ENCODE measurements around the gene EXD3. TPM values are rescaled to one million over a fixed set of nuclear protein-coding genes. Genes with fewer than 3 reads are reported as not detected.

The EXD3 gene
- total and polyA plus RNA-seq, 2 of the 13 experiments (the other 11 are each of a cell fraction or from before 2014, with no cell fraction given) = 2.7 to 4.8 TPM

DNA sequence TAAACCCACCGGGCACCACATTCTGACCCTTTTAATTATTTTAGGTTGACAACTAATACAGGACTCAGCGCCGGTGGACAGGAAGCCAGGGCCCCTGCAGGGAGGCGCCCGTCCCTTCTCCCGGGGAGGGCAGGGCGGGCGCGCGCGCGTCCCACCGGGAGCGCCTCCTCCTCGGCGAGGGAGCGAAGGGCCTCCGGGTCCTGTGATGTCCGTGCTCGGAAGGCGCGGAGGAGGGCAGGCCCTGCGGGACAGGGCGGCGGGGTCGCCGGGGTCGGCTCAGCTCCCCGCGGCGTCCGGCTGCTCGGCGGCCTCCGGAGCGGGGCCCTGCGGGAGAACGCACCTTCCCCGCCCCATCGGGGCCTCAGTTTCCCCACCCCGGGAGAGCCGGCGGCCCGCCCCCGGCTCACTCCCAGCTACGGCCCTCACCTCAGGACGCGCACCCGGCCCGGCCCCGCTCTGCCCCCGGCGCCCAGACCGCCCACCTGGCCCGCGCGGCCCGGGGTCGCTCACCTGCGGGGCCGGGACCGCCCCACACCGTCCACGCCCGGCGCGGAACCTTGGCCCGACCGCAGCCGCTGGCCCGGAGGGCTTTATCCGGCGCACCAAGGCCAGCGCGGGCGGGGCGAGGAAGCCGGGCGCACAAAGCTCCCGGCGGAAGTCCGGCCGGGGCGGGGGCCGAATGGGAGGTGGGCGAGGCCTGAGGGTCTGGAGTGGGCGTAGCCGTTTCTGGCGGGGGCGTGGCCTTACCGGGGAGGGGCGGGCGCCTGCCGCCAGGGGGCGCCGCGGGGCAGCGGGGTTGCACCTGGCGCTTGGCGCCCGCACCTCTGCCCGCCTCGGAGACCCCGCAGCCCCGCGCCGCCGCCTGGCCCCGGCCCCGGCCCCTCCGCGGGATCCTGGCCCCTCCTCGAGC lies at the start of gene EXD3, which contains the start of gene NOXA1 (continued):
- TF ChIP-seq, protein P1, sequence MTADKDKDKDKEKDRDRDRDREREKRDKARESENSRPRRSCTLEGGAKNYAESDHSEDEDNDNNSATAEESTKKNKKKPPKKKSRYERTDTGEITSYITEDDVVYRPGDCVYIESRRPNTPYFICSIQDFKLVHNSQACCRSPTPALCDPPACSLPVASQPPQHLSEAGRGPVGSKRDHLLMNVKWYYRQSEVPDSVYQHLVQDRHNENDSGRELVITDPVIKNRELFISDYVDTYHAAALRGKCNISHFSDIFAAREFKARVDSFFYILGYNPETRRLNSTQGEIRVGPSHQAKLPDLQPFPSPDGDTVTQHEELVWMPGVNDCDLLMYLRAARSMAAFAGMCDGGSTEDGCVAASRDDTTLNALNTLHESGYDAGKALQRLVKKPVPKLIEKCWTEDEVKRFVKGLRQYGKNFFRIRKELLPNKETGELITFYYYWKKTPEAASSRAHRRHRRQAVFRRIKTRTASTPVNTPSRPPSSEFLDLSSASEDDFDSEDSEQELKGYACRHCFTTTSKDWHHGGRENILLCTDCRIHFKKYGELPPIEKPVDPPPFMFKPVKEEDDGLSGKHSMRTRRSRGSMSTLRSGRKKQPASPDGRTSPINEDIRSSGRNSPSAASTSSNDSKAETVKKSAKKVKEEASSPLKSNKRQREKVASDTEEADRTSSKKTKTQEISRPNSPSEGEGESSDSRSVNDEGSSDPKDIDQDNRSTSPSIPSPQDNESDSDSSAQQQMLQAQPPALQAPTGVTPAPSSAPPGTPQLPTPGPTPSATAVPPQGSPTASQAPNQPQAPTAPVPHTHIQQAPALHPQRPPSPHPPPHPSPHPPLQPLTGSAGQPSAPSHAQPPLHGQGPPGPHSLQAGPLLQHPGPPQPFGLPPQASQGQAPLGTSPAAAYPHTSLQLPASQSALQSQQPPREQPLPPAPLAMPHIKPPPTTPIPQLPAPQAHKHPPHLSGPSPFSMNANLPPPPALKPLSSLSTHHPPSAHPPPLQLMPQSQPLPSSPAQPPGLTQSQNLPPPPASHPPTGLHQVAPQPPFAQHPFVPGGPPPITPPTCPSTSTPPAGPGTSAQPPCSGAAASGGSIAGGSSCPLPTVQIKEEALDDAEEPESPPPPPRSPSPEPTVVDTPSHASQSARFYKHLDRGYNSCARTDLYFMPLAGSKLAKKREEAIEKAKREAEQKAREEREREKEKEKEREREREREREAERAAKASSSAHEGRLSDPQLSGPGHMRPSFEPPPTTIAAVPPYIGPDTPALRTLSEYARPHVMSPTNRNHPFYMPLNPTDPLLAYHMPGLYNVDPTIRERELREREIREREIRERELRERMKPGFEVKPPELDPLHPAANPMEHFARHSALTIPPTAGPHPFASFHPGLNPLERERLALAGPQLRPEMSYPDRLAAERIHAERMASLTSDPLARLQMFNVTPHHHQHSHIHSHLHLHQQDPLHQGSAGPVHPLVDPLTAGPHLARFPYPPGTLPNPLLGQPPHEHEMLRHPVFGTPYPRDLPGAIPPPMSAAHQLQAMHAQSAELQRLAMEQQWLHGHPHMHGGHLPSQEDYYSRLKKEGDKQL (CRISPR knock-in tag; IDR thresholded peaks at IDR 0.05; ENCODE audit: low read depth) = 0 out of 2 replicates have a peak, but pooled peaks have one; percentile 31
- TF ChIP-seq, protein P2, sequence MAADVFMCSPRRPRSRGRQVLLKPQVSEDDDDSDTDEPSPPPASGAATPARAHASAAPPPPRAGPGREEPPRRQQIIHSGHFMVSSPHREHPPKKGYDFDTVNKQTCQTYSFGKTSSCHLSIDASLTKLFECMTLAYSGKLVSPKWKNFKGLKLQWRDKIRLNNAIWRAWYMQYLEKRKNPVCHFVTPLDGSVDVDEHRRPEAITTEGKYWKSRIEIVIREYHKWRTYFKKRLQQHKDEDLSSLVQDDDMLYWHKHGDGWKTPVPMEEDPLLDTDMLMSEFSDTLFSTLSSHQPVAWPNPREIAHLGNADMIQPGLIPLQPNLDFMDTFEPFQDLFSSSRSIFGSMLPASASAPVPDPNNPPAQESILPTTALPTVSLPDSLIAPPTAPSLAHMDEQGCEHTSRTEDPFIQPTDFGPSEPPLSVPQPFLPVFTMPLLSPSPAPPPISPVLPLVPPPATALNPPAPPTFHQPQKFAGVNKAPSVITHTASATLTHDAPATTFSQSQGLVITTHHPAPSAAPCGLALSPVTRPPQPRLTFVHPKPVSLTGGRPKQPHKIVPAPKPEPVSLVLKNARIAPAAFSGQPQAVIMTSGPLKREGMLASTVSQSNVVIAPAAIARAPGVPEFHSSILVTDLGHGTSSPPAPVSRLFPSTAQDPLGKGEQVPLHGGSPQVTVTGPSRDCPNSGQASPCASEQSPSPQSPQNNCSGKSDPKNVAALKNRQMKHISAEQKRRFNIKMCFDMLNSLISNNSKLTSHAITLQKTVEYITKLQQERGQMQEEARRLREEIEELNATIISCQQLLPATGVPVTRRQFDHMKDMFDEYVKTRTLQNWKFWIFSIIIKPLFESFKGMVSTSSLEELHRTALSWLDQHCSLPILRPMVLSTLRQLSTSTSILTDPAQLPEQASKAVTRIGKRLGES (CRISPR knock-in tag; IDR thresholded peaks at IDR 0.05; ENCODE audit: borderline replicate concordance) = no peak
- 0 out of 2 replicates have a peak, but pooled peaks have one; percentile 28 for TF ChIP-seq SATB2 (CRISPR knock-in tag; IDR thresholded peaks at IDR 0.05)
- TF ChIP-seq KDM3A (CRISPR knock-in tag; IDR thresholded peaks at IDR 0.05; ENCODE audit: low read depth) = peak; percentile 68; the same call in 1 of the 2 replicates
- no peak for TF ChIP-seq ZNF510 (CRISPR knock-in tag; IDR thresholded peaks at IDR 0.05; ENCODE audit: low read depth)
- TF ChIP-seq ZFP90 (CRISPR knock-in tag; IDR thresholded peaks at IDR 0.05; ENCODE audit: borderline replicate concordance) = peak; percentile 49; the same call in 1 of the 2 replicates
- no peak for TF ChIP-seq ZNF644 (CRISPR knock-in tag; IDR thresholded peaks at IDR 0.05; ENCODE audit: low read depth)
- no peak for TF ChIP-seq SNRNP70 (IDR thresholded peaks at IDR 0.05; ENCODE audit: low read depth, low read length)
- no peak for TF ChIP-seq CBX2 (IDR thresholded peaks at IDR 0.05; ENCODE audit: low read depth, low read length)
- no peak for TF ChIP-seq CBX2 (CRISPR knock-in tag; IDR thresholded peaks at IDR 0.05; ENCODE audit: low read depth)
- no peak for TF ChIP-seq ETV6 (CRISPR knock-in tag; conservative IDR thresholded peaks at IDR 0.05)
- peak; percentile 38; the same call in 1 of the 2 replicates for TF ChIP-seq ZNF558 (CRISPR knock-in tag; IDR thresholded peaks at IDR 0.05; ENCODE audit: borderline replicate concordance)
- no peak for TF ChIP-seq NFE2 (CRISPR knock-in tag; IDR thresholded peaks at IDR 0.05)
- TF ChIP-seq NR1H2 (CRISPR knock-in tag; IDR thresholded peaks at IDR 0.05; ENCODE audit: borderline replicate concordance, low read depth) = no peak
- TF ChIP-seq ZNF768 (CRISPR knock-in tag; IDR thresholded peaks at IDR 0.05) = peak; percentile 79; the same call in 1 of the 2 replicates
- no peak for TF ChIP-seq ZNF12 (CRISPR knock-in tag; IDR thresholded peaks at IDR 0.05)
- TF ChIP-seq CENPX (CRISPR knock-in tag; IDR thresholded peaks at IDR 0.05) = no peak
